Colonic mucosa (tissue), 4 donors: ENCODE data around the gene ARSJ. TPM values are rescaled to one million over a fixed set of nuclear protein-coding genes. Genes with fewer than 3 reads are reported as not detected.
"Not testable (repeated sequence)": the region's sequence is repeated elsewhere in the genome, so short reads cannot be mapped to it uniquely, and the experiment has no call there.

ENCODE experiments used
- DNase-seq: peaks from one replicate; pipeline ENCODE4 v3.0.0-alpha.2; 2020
- H3K27ac ChIP-seq: fragments of 200-600 bp; one replicate; pipeline ENCODE4 v1.8.0; 2021
- H3K27me3 ChIP-seq: fragments of 200-600 bp; one replicate; pipeline ENCODE4 v1.8.0; 2021
- H3K36me3 ChIP-seq: fragments of 200-600 bp; one replicate; pipeline ENCODE4 v1.8.0; 2021
- H3K4me1 ChIP-seq: fragments of 200-600 bp; one replicate; pipeline ENCODE4 v1.8.0; 2021; ENCODE audit warnings: mild to moderate bottlenecking
- H3K4me3 ChIP-seq: fragments of 200-600 bp; one replicate; pipeline ENCODE4 v1.8.0; 2021
- H3K9ac ChIP-seq, 2 donors: one replicate each; pipeline ENCODE4 v1.7.0; 2013; ENCODE audit warnings: control low read depth in 2 of 2, low read depth in 2 of 2, low read length in 2 of 2
- H3K9me3 ChIP-seq: fragments of 200-600 bp; one replicate; pipeline ENCODE4 v1.8.0; 2021
- CTCF ChIP-seq: fragments of 200-600 bp; IDR thresholded peaks from one replicate; pipeline ENCODE4 v1.8.0; 2022; ENCODE audit warnings: antibody characterized with exemption, mild to moderate bottlenecking
- intact Hi-C: fragments of 100-400 bp; cut with DNase I; formaldehyde crosslinking; loops from one replicate; pipeline ENCODE4 v1.14.1; 2022
- total RNA-seq, 2 donors: library from RNA; stranded (reverse); fragmentation: NEBNext Ultra II Directional in 1 of 2; extraction: Animal tissue kit (Norgen Biotek cat#: 25700) in 1 of 2; gene quantifications; one replicate each; pipeline ENCODE4 v1.2.1, GENCODE V29; 2021
- donor health status: healthy.
- donor health status: DM: no; HTN: no; CAD: no.
- donor health status: DM: no; HTN: no; CAD: no.

ARSJ gene
- total RNA-seq, 2 donors from 2014 or later: 4.7 to 8.4 TPM

GRCh38 chr4:114021451-114021850 is 42.0 kb upstream of the ARSJ start:
- Histone ChIP-seq H3K27ac (no peak overlapping the region), H3K9ac (no peak overlapping the region), H3K4me1 (no peaks in the 10 kb centered on the region), H3K36me3 (no peaks in the 10 kb centered on the region), H3K27me3 (no peaks in the 10 kb centered on the region), H3K4me3 (no peak overlapping the region), H3K9me3 (no peaks in the 10 kb centered on the region)
- TF ChIP-seq CTCF: no peak
- DNase-seq: no peak
- intact Hi-C loops: no loop called here

- H3K27ac ChIP-seq: no peak overlapping the region
- H3K4me1 ChIP-seq: no peaks in the 10 kb centered on the region
- intact Hi-C loops: no loop called here
- no peak overlapping the region for H3K4me3 ChIP-seq
- no peak for TF ChIP-seq CTCF
- no peaks in the 10 kb centered on the region for H3K27me3 ChIP-seq
- no peaks in the 10 kb centered on the region for H3K9me3 ChIP-seq
- H3K9ac ChIP-seq: no peak overlapping the region
- no peak for DNase-seq
- H3K36me3 ChIP-seq: no peaks in the 10 kb centered on the region
These were observed 40.5 kb upstream of the ARSJ start for GRCh38 chr4:114019969-114020358.

- Histone ChIP-seq H3K36me3 (no peaks in the 10 kb centered on the region), H3K9ac (no peak overlapping the region), H3K4me3 (no peak overlapping the region), H3K9me3 (no peaks in the 10 kb centered on the region), H3K27me3 (no peaks in the 10 kb centered on the region), H3K27ac (no peak overlapping the region), H3K4me1 (no peaks in the 10 kb centered on the region)
- no peak for DNase-seq
- intact Hi-C loops: no loop called here
- no peak for TF ChIP-seq CTCF
These were observed 40.0 kb upstream of the ARSJ start for GRCh38 chr4:114019276-114019968.

GRCh38 chr4:114017120-114017917 is 37.9 kb upstream of the ARSJ start:
- Histone ChIP-seq H3K36me3 (no peaks in the 10 kb centered on the region), H3K27me3 (no peaks in the 10 kb centered on the region), H3K9me3 (no peaks in the 10 kb centered on the region), H3K9ac (no peak overlapping the region), H3K4me1 (no peaks in the 10 kb centered on the region), H3K27ac (no peak overlapping the region), H3K4me3 (no peak overlapping the region)
- TF ChIP-seq CTCF: no peak
- DNase-seq: no peak
- intact Hi-C loops: no loop called here

- no peaks in the 10 kb centered on the region for H3K36me3 ChIP-seq
- no peaks in the 10 kb centered on the region for H3K9me3 ChIP-seq
- no peaks in the 10 kb centered on the region for H3K27me3 ChIP-seq
- no peak for TF ChIP-seq CTCF
- no peak overlapping the region for H3K4me3 ChIP-seq
- H3K9ac ChIP-seq: no peak overlapping the region
- no peak overlapping the region for H3K27ac ChIP-seq
- H3K4me1 ChIP-seq: no peaks in the 10 kb centered on the region
- DNase-seq: no peak
- intact Hi-C loops: no loop called here
These were observed 36.0 kb upstream of the ARSJ start for GRCh38 chr4:114015444-114015899.

GRCh38 chr4:114013201-114013600 is 33.8 kb upstream of the ARSJ start:
- H3K36me3 ChIP-seq, H3K4me1 ChIP-seq, intact Hi-C loops, H3K9me3 ChIP-seq, H3K9ac ChIP-seq, H3K4me3 ChIP-seq, H3K27me3 ChIP-seq, H3K27ac ChIP-seq: not testable (repeated sequence)
- peak; percentile 57 for DNase-seq
